Measurements from ENCODE around the gene MAD1L1. TPM values are rescaled to one million over a fixed set of nuclear protein-coding genes. Genes with fewer than 3 reads are reported as not detected.

MAD1L1 gene
- total and polyA plus RNA-seq, 4 donors = 12.8 to 20.7 (median 16.5) TPM

GRCh38 chr7:2066251-2066919 lies 166.4 kb downstream of the MAD1L1 start:
- TF ChIP-seq MAX (IDR thresholded peaks at IDR 0.05) (no peak), HNF4A (conservative IDR thresholded peaks at IDR 0.05) (no peak), ATF3 (IDR thresholded peaks at IDR 0.05) (no peak), RAD21 (IDR thresholded peaks at IDR 0.05) (no peak), TAF1 (conservative IDR thresholded peaks at IDR 0.05) (no peak), JUND (IDR thresholded peaks at IDR 0.05) (no peak)
- Histone ChIP-seq H3K9ac (ENCODE audit: low read depth in 1 of 2, low read length in 2 of 2) (no peak overlapping the region), H3K36me3 (ENCODE audit: control insufficient read depth in 4 of 4, insufficient read depth in 3 of 4, low read depth in 1 of 4, low read length in 3 of 4) (peaks cover 0 to 9% (median 0%) of the 10 kb centered on the region in 4 donors), H3K9me3 (ENCODE audit: control insufficient read depth in 4 of 4, low read length in 3 of 4) (no peaks in the 10 kb centered on the region), H3K4me1 (ENCODE audit: control insufficient read depth in 4 of 4, insufficient read depth in 4 of 4, low read length in 3 of 4) (no peaks in the 10 kb centered on the region), H3K27me3 (ENCODE audit: control insufficient read depth in 4 of 4, insufficient read depth in 4 of 4, low read length in 3 of 4) (no peaks in the 10 kb centered on the region), H3K27ac (ENCODE audit: low read depth in 1 of 2, low read length in 2 of 2) (no peak overlapping the region), H3K4me3 (ENCODE audit: low read depth in 1 of 3, low read length in 3 of 3) (no peak overlapping the region)
- 92% methylated on average over 28 of the region's 28 CpGs for WGBS
- DNase-seq (ENCODE audit: low spot score) = no peak

- H3K27me3 ChIP-seq (ENCODE audit: control insufficient read depth in 4 of 4, insufficient read depth in 4 of 4, low read length in 3 of 4) = no peaks in the 10 kb centered on the region
- H3K9ac ChIP-seq (ENCODE audit: low read depth in 1 of 2, low read length in 2 of 2) = no peak overlapping the region
- H3K36me3 ChIP-seq (ENCODE audit: control insufficient read depth in 4 of 4, insufficient read depth in 3 of 4, low read depth in 1 of 4, low read length in 3 of 4) = peaks cover 0 to 9% (median 0%) of the 10 kb centered on the region in 4 donors
- no peak overlapping the region for H3K4me3 ChIP-seq (ENCODE audit: low read depth in 1 of 3, low read length in 3 of 3)
- no peak overlapping the region for H3K27ac ChIP-seq (ENCODE audit: low read depth in 1 of 2, low read length in 2 of 2)
- TF ChIP-seq ZBTB33 (IDR thresholded peaks at IDR 0.05) = no peak
- no peak for TF ChIP-seq JUND (IDR thresholded peaks at IDR 0.05)
- TF ChIP-seq SP1 (IDR thresholded peaks at IDR 0.05) = no peak
- no peak for TF ChIP-seq RXRA (IDR thresholded peaks at IDR 0.05)
- no peak for TF ChIP-seq GABPA (IDR thresholded peaks at IDR 0.05 in 1 of 2, conservative IDR thresholded peaks at IDR 0.05 in 1 of 2)
- no peak for TF ChIP-seq REST (IDR thresholded peaks at IDR 0.05)
- TF ChIP-seq HNF4A (conservative IDR thresholded peaks at IDR 0.05) = no peak
- TF ChIP-seq YY1 (IDR thresholded peaks at IDR 0.05) = no peak
- 97% methylated on average over 13 of the region's 13 CpGs for WGBS
- no peaks in the 10 kb centered on the region for H3K4me1 ChIP-seq (ENCODE audit: control insufficient read depth in 4 of 4, insufficient read depth in 4 of 4, low read length in 3 of 4)
- DNase-seq (ENCODE audit: low spot score) = no peak
- H3K9me3 ChIP-seq (ENCODE audit: control insufficient read depth in 4 of 4, low read length in 3 of 4) = no peaks in the 10 kb centered on the region
Measured at GRCh38 chr7:2065528-2065927, 167.2 kb downstream of the MAD1L1 start.
